ENCODE data around the gene RAD54L.

The RAD54L gene

DNA sequence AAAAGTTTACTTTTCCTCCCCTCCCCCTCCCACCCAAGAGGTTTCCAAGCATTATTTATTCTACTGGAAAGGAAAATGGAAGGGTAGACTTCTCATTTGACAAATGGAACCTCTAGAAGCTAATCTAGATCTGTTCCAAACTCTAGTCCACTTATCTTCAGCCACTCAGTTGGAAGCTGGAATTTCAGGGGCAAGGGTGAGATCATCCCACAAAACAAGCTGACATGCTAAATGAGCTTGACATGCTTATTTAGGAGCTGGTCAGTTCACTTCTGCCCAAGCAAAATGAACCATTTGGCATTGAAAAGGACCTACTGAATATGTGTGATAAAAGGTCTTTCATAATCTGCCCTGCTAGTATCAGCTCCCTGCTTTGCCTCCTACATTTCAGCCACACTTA, 50.8 kb downstream of the RAD54L start:
- Histone ChIP-seq H3K36me3 (ENCODE audit: control insufficient read depth, insufficient read depth, low read length) (peaks cover 12% of the 10 kb centered on the region), H3K27me3 (replicated peaks; ENCODE audit: control insufficient read depth, insufficient read depth, low read length) (no peaks in the 10 kb centered on the region), H3K4me3 (replicated peaks; ENCODE audit: low read depth, low read length) (no peak overlapping the region)
- DNase-seq (ENCODE audit: extremely low read depth, insufficient read length), result no peak
- TF ChIP-seq CTCF (IDR thresholded peaks at IDR 0.05; ENCODE audit: insufficient read depth, low read length, poor library complexity, severe bottlenecking), result no peak

GRCh38 chr1:46300673-46301405, 53.3 kb downstream of the RAD54L start:
- no peak for DNase-seq (ENCODE audit: extremely low read depth, insufficient read length)
- no peak for TF ChIP-seq CTCF (IDR thresholded peaks at IDR 0.05; ENCODE audit: insufficient read depth, low read length, poor library complexity, severe bottlenecking)
- H3K27me3 ChIP-seq (replicated peaks; ENCODE audit: control insufficient read depth, insufficient read depth, low read length), result no peaks in the 10 kb centered on the region
- H3K4me3 ChIP-seq (replicated peaks; ENCODE audit: low read depth, low read length), result peak overlapping the region; percentile 83
- peaks cover 5% of the 10 kb centered on the region for H3K36me3 ChIP-seq (ENCODE audit: control insufficient read depth, insufficient read depth, low read length)

DNA sequence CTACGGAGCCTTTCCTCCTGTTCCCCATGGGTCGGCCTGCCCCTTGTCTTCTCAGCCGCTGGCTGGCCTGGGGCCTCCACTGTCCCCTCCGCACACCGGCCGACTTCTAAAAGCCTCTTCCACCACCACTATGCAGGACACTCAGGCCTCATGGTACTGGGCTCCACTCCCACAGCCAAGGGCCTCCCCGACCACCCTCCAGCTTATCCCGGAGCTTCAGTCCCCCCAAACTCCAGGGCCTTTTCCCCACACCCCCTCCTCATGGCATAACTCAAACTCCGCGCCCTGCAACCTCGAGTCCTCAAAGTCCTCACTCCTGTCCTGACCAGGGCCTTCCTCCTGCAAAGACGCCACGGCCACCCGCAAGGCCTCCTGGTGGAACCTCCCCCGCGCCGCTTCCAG, 53.8 kb downstream of the RAD54L start:
- Histone ChIP-seq H3K36me3 (ENCODE audit: control insufficient read depth, insufficient read depth, low read length) (peaks cover 5% of the 10 kb centered on the region), H3K4me3 (replicated peaks; ENCODE audit: low read depth, low read length) (peak overlapping the region; percentile 83), H3K27me3 (replicated peaks; ENCODE audit: control insufficient read depth, insufficient read depth, low read length) (no peaks in the 10 kb centered on the region)
- no peak for TF ChIP-seq CTCF (IDR thresholded peaks at IDR 0.05; ENCODE audit: insufficient read depth, low read length, poor library complexity, severe bottlenecking)
- no peak for DNase-seq (ENCODE audit: extremely low read depth, insufficient read length)

DNA sequence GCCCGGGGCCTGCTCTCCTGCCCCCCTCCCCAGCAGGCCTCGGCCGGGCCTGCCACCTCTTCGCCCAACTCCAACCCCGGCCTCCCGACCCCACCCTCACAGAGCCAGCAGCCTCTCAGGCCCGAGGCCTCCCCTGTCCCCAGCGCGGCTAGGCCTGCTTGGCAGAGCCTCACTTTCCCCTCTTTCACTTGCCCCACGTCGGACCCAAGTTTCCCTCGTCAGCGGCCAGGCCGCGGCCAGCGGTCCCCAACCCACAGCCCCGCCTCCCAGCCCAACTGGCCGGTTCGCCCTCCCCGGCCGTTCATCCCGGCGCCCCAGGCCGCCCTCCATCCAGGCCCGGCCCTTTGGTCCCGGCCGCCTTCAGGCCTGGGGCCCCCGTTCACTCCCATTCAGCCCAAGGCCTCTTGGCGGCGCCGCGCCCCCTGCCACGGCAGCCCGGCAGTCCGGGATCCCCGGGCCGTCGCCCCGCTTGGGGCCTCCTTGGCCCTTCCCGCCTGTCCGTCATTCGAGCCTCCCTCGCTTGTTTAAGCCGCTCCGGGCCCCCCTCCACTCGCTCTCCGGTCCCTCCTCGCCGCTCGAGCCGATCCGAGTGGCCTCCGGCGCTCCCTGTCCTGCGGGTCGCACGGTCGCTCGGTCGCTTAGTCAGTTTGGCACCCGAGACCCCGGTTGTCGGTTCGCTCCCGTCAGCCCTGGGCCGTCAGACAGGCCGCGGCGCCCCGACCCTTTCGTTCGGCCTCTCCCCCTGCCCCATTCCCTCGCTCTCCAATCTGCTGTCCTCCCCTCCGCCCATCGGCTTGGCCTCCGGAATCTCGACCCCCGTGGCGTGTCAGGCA, 54.5 kb downstream of the RAD54L start:
- peak; percentile 52 for TF ChIP-seq CTCF (IDR thresholded peaks at IDR 0.05; ENCODE audit: insufficient read depth, low read length, poor library complexity, severe bottlenecking)
- DNase-seq (ENCODE audit: extremely low read depth, insufficient read length), result peak; percentile 82
- H3K4me3 ChIP-seq (replicated peaks; ENCODE audit: low read depth, low read length), result peak overlapping the region; percentile 83
- H3K36me3 ChIP-seq (ENCODE audit: control insufficient read depth, insufficient read depth, low read length), result peaks cover 5% of the 10 kb centered on the region
- H3K27me3 ChIP-seq (replicated peaks; ENCODE audit: control insufficient read depth, insufficient read depth, low read length), result no peaks in the 10 kb centered on the region

- no peak for DNase-seq (ENCODE audit: extremely low read depth, insufficient read length)
- TF ChIP-seq CTCF (IDR thresholded peaks at IDR 0.05; ENCODE audit: insufficient read depth, low read length, poor library complexity, severe bottlenecking), result no peak
- Histone ChIP-seq H3K4me3 (replicated peaks; ENCODE audit: low read depth, low read length) (peak overlapping the region; percentile 83), H3K27me3 (replicated peaks; ENCODE audit: control insufficient read depth, insufficient read depth, low read length) (no peaks in the 10 kb centered on the region), H3K36me3 (ENCODE audit: control insufficient read depth, insufficient read depth, low read length) (no peaks in the 10 kb centered on the region; the same call in none of the 2 replicates)
These were observed 55.1 kb downstream of the RAD54L start for GRCh38 chr1:46302641-46303037.
